DMS53 treated with DMSO at 0.1 percent for 48 hours (cell line): ENCODE data around the gene APPBP2.
"Not testable (repeated sequence)": the region's sequence is repeated elsewhere in the genome, so short reads cannot be mapped to it uniquely, and the experiment has no call there.

Experiments used
- DNase-seq: peaks from one replicate; lab custom pipeline; 2025; ENCODE audit not compliant: unreplicated experiment; lab: John Stamatoyannopoulos, UW

Gene APPBP2

DNA sequence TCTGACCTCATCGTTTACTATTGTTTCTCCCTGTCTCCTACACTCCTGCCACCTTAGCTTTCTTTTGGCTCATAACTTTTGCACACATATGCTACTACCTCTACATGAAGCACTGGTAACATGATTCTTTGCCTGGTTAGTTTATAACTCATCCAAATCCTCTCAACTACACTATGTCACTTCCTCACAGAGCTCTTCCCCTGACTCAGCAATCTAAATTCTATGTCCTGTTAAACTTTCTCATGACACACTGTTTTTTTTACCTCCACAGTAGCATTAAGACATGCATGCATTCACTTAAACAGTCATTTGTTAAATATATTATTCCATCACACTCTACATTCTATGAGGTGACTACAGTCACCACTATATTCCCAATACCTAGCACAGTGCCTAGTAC, 19.7 kb downstream of the APPBP2 start:
- no peak for DNase-seq

DNA sequence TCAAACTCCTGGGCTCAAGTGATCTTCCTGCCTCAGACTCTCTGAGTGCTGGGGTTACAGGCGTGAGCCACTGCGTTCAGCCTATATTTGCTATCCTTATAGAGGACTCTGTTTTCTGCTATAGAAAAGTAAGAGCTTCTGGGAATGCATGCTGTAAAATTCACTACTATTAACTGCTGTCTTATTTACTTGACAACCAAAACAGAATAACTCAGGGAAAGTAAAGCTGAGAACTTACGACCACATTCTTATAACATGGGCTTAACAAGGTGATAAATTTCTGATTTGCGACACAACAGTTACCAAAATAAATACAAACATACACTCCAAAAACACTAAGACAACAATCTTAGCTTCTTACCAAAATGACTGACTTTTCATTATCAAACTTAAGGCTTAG, 23.9 kb downstream of the APPBP2 start:
- DNase-seq: no peak

GRCh38 chr17:60501589-60501988, 24.5 kb downstream of the APPBP2 start:
- no peak for DNase-seq

DNA sequence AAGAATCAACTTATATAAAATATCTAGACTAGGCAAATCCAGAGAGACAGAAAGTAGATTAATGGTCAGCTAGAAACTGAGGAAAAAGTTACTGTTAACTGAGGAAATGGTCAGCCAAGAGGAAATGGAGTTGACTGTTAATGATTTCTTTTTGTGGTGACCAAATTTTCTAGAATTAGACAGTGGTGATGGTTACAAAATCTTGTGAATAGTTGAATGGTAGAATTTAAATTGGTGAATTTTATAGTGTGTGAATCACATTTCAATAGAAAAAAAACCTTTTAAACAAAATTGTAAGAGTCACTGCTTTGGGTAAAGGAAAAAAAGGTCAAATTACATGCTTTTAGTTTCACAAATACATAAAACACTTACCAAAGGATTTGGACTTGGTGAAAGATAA, 30.0 kb downstream of the APPBP2 start:
- no peak for DNase-seq

GRCh38 chr17:60495260-60495659, 30.8 kb downstream of the APPBP2 start:
- DNase-seq: no peak

DNA sequence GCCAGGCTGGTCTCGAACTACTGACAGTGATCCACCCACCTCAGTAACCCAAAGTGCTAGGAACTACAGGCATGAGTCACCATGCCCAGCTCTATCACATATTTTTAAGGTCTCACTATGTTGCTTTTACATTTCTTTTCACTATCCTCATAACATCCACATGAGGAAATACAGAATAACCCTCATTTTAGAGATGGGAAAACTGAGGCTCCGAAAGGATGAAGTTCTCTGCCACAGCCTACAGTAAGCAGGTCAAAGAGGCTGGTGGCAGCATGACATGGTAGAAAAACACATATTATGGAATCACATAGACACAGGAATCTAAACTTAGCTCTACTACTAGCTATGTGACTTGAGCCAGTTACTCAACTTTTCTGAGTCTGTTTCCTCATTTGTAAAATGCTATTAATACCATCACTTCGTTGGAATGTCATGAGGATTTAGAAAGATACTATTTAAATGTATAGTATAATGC, 32.2 kb downstream of the APPBP2 start:
- no peak for DNase-seq

DNA sequence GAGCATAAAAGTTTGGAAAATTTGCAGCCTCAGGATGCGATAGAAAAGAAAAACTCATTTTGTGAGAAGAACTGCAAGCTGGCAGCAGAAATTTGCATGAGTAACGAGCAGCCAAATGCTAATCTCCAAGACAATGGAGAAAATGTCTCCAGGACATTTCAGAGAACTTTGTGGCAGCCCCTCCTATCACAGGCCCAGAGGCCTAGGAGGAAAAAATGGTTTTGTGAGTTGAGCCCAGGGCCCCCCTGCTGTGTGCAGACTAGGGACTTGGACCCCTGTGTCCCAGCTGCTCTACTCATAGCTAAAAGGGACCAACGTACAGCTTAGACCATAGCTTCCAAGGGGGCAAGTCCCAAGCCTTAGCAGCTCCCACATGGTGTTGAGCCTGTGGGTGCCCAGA, 34.3 kb downstream of the APPBP2 start:
- DNase-seq: no peak

DNA sequence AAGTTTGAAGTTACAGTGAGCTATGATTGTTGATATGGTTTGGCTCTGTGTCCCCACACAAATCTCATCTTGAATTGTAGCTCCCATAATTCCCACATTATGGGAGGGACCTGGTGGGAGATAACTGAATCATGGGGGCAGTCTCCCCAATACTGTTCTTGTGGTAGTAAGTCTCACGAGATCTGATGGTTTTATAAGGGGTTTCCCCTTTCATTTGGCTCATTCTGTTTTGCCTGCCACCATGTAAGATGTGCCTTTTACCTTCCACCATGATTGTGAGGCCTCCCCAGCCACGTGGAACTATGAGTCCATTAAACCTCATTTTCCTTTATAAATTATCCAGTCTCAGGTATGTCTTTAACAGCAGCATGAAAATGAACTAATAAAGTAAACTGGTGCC, 35.4 kb downstream of the APPBP2 start:
- DNase-seq: not testable (repeated sequence)

GRCh38 chr17:60481604-60482003, 44.4 kb downstream of the APPBP2 start:
- no peak for DNase-seq

DNA sequence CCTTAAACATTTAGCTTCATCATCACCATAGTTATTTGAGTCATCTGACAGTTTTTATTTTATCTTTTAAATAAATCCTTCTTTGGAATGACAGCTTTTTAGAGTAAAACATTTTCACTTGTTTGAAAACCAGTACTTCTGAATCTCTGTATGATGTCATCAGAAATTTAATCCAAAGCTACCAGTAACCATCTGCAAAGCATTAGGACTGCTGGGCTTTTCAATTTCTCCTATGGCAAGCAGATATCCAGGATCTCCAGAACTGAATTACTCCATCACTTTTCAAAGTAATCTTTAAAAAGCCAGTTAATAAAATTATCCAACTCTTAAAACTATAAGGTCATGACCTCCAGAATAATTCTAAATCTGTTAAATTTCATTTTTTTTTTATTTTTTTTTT, 52.3 kb downstream of the APPBP2 start:
- no peak for DNase-seq

- DNase-seq: no peak
Observed at GRCh38 chr17:60472449-60472848, 53.6 kb downstream of the APPBP2 start.

GRCh38 chr17:60471451-60471850, 54.6 kb downstream of the APPBP2 start:
- DNase-seq: no peak

- DNase-seq: no peak
Observed at GRCh38 chr17:60468371-60468770, 57.7 kb downstream of the APPBP2 start.

DNA sequence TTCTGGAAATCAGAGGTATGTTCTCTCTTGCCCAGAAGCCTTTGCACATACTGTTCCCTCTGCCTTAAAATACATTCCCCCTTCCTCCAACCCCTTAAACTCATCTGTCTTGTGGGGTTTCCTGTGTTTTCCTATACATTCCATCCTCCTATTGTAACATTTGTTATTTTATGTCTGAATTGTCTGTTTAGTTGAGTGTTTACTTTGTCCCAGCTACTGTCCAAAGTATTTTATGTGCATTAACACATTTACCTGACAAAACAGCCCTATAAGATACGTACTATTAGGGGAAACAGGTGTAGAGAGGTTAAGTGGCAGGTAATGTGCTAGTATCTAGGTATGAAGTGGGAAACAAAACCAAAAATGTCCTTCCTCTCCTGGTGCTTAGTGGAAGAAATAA, 61.7 kb downstream of the APPBP2 start:
- DNase-seq: no peak

- no peak for DNase-seq
Observed at GRCh38 chr17:60463157-60463835, 62.7 kb downstream of the APPBP2 start.

- DNase-seq: no peak
Observed at GRCh38 chr17:60461584-60461983, 64.5 kb downstream of the APPBP2 start.

DNA sequence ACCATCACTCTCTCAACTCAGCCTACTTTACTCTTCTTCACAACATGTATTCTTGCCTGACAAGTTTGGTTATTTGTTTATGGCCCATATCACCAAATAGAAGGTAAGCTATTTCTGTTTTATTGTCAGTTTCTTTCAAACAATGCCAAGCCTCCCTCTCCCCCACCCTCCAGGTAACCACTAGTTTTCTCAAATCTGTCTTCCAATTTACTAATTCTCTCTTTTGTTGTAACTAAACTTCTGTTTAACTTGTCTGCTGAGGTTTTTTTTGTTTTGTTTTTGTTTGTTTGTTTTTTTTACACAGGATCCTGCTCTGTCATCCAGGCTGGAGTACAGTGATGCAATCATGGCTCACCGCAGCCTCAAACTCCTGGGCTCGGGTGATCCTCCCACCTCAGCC, 68.9 kb downstream of the APPBP2 start:
- DNase-seq: no peak

GRCh38 chr17:60455378-60455777, 70.7 kb downstream of the APPBP2 start:
- DNase-seq: no peak

- no peak for DNase-seq
Observed at GRCh38 chr17:60451965-60452364, 74.1 kb downstream of the APPBP2 start.

DNA sequence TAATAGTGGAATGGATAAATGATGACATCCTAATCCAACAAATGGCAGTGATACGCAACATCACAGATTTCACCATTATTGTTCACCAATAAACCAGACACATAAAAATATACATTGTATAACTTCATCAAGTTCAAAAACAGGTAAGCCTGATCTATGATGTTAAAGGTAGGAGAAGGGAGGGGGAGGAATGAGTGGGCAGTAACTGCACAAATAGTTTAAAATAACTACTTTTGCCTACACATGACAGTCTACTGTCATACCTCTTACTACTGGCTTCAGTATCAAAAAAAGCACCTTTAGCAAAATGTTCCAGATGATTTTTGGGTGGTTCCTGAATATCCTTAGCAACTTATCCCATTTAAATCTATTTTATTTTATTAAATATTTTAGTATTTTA, 75.0 kb downstream of the APPBP2 start:
- no peak for DNase-seq

DNA sequence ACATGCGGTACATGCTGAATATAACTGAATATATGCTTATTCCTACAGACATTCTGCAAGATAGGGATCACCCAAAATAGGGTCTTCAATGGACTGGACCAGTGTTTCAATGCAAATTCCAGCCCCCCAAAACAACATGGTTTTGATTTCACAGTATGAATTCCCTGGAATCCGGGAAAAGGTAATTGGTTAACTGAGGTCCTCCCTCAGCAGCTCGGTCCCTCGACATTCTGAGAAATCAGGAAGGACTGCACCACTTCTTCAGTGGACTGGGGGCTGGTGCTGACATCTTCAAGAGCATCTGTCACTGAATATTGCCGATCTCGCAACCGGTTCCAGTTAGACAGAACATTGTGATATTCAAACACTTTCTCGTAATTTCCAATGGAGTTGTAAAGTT, 78.7 kb downstream of the APPBP2 start:
- DNase-seq: no peak

DNA sequence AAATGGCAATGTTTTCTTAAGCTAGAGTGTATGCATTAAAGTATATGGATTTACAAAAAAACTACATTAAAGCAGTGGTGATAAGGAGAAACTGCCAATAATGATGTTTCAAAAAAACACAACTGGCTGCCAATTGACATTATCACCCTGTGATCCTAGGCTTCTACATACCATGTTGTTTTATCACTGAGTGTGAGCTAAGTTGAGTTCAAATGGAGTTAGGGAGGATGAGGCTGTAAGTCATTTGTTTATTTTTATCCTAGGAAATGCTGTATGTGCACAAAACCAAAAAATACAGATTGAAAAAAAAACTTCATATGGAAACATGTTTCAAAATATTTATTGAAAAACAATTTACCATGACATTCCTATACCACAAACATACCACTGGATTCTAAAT, 80.9 kb downstream of the APPBP2 start:
- DNase-seq: no peak

GRCh38 chr17:60443713-60444112, 82.3 kb downstream of the APPBP2 start:
- DNase-seq: no peak
